Colon (tissue), 2 donors: Measurements from ENCODE around the gene SHISA3.

ENCODE experiments used
- FAIRE-seq: peaks from 2 replicates; lab custom pipeline; 2012; peaks lifted over from hg19 to GRCh38; lab: Jason Lieb, UNC
- donor health status: control.
- donor health status: control.

SHISA3 gene

DNA sequence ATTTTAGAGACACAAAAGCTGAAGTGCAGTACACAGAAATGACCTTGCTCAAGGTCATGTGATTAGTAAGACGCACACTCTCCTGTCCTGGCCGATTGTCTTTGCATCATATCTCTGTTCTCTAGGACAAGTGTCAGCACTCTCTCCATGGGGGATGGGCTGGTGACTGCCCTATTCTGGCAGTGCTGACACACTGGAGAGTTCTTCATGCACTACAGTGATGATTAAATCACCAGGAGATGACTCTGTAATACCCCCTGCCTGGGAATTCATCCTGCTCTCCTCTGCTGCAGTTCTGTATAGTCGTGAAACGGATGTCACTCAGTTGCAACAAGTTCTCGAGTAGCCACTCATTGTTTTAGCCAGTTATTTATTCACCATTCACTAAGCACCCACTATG is 5.3 kb upstream of the SHISA3 start:
- FAIRE-seq = no peak

- FAIRE-seq = no peak
These were observed 4.9 kb upstream of the SHISA3 start for GRCh38 chr4:42392436-42392835.

DNA sequence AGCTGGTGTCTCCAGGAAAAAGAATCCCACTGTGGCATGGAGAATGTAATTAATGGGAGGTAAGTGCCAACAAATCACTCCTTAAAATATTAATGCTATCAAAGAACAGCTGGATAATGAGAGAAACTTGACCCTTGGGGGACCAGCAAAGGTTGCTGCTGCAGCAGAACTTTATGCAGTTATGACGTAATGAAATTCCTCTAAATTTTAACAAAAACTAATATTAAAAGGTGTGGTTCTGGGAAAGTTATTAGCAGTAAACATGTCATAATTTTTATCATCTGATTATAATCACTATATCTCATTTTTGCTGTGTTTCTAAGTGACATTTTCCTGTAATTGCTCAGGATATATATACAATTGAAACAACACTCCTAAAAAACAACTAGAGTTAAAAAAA is 1.7 kb upstream of the SHISA3 start:
- no peak for FAIRE-seq

DNA sequence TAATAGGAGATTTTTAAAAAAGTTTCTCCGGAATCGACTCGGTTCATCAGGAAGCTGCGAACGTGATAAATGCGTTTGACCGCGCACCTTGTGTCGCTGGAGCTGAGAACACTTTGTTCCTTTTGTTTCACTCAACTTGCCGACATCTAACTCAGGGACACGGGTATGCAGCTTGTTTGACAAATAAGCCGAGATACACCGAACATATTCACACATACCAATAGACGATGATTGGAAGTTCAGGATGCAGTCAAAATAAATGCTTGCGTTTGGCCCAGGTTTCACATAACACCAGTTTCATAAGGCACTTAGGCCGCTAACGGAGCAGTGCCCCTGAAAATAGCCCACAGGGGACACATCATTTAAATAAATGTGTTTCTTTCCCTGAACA is 932 bp upstream of the SHISA3 start:
- FAIRE-seq = no peak

DNA sequence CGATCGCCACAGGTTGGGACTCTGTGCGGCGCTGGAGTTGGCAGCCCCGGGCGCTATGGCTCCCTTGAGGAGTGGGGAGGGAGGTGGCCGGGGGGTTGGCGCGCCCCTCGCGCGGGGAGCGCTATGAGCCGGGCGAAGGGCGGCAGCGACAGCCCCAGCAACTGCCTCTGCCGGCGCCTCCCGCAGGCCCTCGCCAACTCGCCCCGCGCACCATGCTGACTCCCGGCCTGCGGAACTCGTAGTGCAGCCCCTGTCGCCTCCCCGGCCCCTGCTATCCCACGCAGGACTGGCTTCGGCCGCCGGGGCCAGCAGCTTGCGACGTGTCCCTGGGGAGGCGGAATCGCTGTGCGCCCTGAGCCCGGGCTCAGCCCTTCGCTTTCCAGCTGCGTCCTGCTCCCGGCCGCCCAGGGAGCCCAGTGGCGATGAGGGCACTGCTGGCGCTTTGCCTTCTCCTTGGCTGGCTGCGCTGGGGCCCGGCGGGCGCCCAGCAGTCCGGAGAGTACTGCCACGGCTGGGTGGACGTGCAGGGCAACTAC is 415 bp downstream of the SHISA3 start:
- no peak for FAIRE-seq

- no peak for FAIRE-seq
These were observed 1.0 kb downstream of the SHISA3 start for GRCh38 chr4:42398171-42398870.

DNA sequence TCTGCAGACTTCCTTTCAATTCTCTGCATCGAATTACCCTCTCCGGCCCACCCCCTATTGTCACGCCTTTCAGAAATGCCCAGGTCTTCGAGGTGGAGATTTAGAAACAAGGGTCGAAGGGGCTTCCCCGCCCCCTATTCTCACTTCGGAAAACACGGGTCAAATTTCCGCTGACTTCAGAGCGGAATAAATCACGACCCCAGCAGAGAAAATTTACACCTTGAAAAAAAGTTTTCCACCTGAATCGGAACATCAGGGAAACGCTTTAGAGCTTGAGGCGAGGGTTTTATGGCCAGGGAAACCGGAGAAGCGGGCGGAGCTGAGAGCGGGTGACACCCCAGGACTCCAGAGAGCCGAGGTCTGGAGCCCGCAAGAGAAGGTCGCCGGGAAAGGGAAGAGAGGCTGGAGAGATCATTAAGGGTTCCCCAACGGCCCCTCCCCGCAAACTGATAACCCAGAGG is 1.6 kb downstream of the SHISA3 start:
- no peak for FAIRE-seq

DNA sequence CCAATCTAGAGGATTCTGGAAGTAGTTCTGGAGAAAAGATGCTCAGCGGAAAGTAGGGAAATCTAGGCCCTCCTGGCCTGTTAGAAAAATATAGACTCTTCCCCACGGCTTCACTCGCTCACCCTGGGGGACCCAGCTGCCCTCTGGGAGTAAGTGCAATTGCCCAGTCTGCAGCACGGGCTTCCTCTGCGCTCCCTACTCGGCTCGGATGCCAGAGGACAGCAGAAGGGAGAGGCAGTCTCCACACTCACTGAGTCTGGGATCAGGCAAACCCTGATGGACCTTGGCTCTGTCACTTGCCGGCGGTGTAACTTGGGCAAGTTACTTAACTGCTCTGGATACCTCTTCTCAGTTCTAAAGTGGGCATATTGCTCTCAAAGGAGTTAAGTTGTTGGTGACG is 2.1 kb downstream of the SHISA3 start:
- FAIRE-seq = no peak

DNA sequence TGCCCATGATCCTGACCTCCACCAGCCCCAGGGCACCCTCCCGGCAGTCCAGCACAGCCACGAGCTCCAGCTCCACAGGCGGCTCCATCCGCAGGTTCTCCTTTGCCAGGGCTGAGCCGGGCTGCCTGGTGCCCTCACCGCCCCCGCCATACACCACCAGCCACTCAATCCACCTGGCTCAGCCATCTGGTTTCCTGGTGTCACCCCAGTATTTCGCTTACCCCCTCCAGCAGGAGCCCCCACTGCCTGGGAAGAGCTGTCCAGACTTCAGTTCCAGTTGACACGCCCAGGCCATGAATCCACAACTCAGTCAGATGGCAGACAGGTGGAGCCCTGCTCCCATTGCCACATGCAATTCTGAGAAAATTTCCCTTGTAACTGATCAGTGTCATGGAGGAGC is 3.9 kb downstream of the SHISA3 start:
- FAIRE-seq = no peak

DNA sequence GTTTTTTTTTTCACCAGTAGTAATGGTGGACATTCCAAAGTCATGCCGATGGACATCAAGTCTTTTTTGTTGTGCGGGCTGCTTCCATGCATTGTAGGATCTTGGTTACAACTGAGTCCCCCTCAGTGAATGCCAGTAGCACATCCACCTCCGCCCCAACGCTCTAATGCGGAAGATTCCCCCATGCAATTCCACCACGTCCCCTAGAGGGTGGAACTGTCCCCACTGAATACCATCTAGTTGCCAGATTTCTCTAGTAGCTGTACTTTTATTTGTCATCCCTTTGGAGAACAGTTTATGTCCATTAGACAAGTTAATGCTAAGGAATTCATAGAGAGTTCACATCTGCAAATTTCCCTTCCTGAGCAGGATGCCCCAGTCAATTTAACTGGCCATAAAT is 6.7 kb downstream of the SHISA3 start:
- FAIRE-seq = no peak

DNA sequence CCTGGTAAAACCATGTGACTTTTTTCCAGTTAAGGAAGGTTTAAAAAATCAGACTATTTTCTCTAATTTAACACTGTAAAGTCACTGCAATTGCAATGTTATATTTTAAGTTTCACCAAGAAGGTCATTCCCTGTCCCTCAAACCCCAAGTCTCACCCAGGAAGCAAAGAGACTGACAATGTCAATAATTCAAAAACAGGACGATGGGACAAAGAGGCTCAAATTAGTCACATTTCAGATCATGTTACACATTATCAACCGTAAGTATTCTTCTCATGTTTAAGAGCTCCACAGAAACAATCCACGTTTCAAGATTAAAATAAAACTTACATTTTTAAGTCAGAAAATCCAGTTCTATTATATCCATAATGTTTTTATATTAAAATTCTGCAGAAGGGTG is 13.2 kb downstream of the SHISA3 start:
- no peak for FAIRE-seq

DNA sequence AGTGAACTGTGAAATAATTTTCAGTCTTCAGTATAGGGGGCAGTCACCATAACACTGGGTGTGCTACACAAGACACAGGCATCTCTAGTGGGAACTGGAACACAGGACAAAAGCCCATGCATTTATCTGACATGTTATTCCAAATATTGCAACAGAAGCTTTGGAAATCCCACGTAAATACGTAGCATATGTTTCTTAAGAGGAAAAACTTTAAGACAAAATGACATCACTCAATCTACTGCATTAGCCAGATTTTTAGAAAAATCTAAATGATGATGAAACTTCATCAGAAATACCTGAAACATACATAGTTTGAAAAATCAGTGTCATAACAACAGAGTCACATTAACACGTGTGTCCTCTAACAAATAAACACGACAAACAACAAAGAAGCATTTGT is 14.5 kb downstream of the SHISA3 start:
- no peak for FAIRE-seq

DNA sequence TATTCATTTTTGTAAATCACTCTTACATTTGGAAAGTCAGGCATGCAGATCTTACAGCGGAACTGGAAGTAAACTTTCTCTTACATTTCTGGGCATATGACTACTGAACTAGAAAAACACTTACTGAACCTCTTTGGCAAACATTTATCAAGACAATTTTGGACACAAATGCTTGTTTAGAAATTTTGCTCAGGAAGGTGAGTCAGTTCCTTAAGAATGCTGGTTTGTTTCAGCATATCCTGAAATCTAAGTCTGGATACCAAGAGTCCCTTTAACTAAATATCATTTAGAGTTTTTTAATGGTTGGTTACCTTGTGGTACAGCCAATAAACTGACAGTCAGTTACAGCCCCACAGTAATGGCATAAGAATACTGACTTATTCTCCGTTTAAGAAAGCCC is 15.0 kb downstream of the SHISA3 start:
- no peak for FAIRE-seq

- no peak for FAIRE-seq
These were observed 18.0 kb downstream of the SHISA3 start for GRCh38 chr4:42415281-42415680.

GRCh38 chr4:42416017-42416416 is 18.7 kb downstream of the SHISA3 start:
- FAIRE-seq = no peak

- no peak for FAIRE-seq
These were observed 20.3 kb downstream of the SHISA3 start for GRCh38 chr4:42417550-42417949.

GRCh38 chr4:42420140-42420539 is 22.9 kb downstream of the SHISA3 start:
- no peak for FAIRE-seq

GRCh38 chr4:42425146-42426065 is 28.1 kb downstream of the SHISA3 start:
- no peak for FAIRE-seq

DNA sequence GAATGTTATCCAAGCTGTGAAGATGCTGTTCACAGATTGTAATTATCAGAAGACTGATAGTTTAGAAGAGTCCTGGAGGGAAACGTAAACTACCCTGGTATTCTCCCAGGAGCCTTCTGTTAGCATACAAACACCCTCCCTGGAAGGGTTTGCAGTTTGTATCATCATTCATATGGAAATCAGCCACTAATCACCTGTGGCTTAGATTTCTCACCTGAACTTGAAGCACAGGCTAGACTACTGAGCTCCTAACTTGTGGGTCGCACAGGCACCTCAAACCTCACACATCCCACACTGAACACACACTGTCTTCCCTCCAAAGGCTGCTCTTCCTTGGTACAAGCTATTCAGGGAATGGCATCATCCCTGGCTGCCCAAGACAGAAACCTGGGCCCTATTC is 30.7 kb downstream of the SHISA3 start:
- FAIRE-seq = no peak

DNA sequence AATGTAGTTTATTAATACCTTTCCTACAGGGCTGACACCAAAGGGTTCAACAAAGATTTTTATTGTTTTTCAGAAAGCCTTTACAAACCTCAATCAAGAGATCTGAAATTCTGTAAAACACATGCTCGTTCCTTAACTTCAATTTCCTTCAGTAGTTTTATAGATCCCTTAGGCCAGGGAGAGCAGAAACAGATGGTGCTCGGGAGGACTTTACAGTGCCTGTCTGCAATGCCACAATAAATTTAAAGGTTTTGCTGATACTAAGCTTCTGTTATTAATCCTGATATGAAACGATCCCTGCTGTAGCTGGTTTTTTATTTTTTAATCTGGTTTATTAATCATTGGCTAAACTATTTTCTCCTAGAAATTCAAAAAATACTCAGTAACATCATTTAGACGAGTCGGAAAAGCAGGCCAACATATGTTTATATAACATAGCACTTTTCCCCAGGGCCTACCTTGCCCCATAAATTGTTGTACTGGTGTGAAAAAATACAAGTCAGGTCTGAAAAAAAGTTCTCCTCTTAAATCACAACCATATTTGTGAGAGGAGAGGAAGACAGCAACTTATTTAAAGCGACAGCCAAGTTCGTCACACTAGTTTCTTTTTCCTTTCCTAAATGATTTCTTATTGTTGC is 39.8 kb downstream of the SHISA3 start:
- no peak for FAIRE-seq

DNA sequence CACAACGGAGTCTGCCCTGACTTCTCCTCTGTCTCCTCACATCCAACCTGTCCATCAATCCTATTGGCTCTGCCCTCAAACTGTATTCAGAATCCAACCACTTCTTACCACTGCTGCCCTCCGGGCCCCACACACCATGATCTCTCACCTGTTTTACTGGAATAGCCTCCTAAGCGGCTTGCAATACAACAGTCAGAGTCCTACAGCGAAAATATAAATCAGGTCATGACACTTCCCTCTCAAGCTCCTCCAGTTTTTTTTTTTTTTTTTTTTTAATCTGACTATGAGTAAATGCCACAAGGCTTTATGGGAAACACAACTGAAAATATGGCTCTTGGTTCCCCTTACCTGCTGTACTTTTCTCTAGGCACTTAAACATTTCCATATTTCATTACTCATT is 42.8 kb downstream of the SHISA3 start:
- FAIRE-seq = no peak

GRCh38 chr4:42442601-42443000 is 45.3 kb downstream of the SHISA3 start:
- no peak for FAIRE-seq

- FAIRE-seq = no peak
These were observed 47.8 kb downstream of the SHISA3 start for GRCh38 chr4:42445038-42445437.
